H9 (cell line): ENCODE measurements around the gene RMDN2. TPM values are rescaled to one million over a fixed set of nuclear protein-coding genes. Genes with fewer than 3 reads are reported as not detected.
"Not testable (repeated sequence)": the region's sequence is repeated elsewhere in the genome, so short reads cannot be mapped to it uniquely, and the experiment has no call there.

Source experiments
- DNase-seq: peaks from one replicate; pipeline ENCODE4 v3.0.0-alpha.2; 2017
- H2AFZ ChIP-seq: one replicate; pipeline ENCODE4 v1.6.1; 2013; ENCODE audit warnings: mild to moderate bottlenecking, low read length, control low read depth, moderate library complexity
- H2AK5ac ChIP-seq: 2 replicates; pipeline ENCODE4 v1.6.1; 2013; ENCODE audit warnings: low read length, control low read depth, mixed read lengths; ENCODE audit not compliant: insufficient read length
- H2BK120ac ChIP-seq: one replicate; pipeline ENCODE4 v1.6.1; 2013; ENCODE audit warnings: low read depth, mild to moderate bottlenecking, low read length, control low read depth, inconsistent platforms; ENCODE audit not compliant: poor library complexity, severe bottlenecking
- H2BK12ac ChIP-seq: 2 replicates; pipeline ENCODE4 v1.6.1; 2013; ENCODE audit warnings: low read length, control low read depth, mixed read lengths, low read depth; ENCODE audit not compliant: insufficient read length
- H2BK15ac ChIP-seq: 2 replicates; pipeline ENCODE4 v1.6.1; 2013; ENCODE audit warnings: low read depth, low read length, control low read depth
- H2BK20ac ChIP-seq: one replicate; pipeline ENCODE4 v1.6.1; 2013; ENCODE audit warnings: low read depth, mild to moderate bottlenecking, low read length, control low read depth, inconsistent platforms; ENCODE audit not compliant: poor library complexity, severe bottlenecking
- H2BK5ac ChIP-seq: 2 replicates; pipeline ENCODE4 v1.6.1; 2013; ENCODE audit warnings: low read length, control low read depth, mixed read lengths; ENCODE audit not compliant: insufficient read length
- H3K14ac ChIP-seq: 2 replicates; pipeline ENCODE4 v1.6.1; 2013; ENCODE audit warnings: low read length, control low read depth; ENCODE audit not compliant: insufficient read depth
- H3K18ac ChIP-seq: 2 replicates; pipeline ENCODE4 v1.6.1; 2013; ENCODE audit warnings: low read depth, mild to moderate bottlenecking, mixed read lengths, low read length, control low read depth; ENCODE audit not compliant: insufficient read length
- H3K23ac ChIP-seq: 2 replicates; pipeline ENCODE4 v1.6.1; 2013; ENCODE audit warnings: low read length, control low read depth, mixed read lengths, low read depth; ENCODE audit not compliant: insufficient read length
- H3K23me2 ChIP-seq: 2 replicates; pipeline ENCODE4 v1.6.1; 2013; ENCODE audit warnings: low read depth, mild to moderate bottlenecking, mixed read lengths, low read length, control low read depth; ENCODE audit not compliant: insufficient read length, poor library complexity, severe bottlenecking
- H3K27ac ChIP-seq: 2 replicates; pipeline ENCODE4 v1.5.1; 2013; ENCODE audit warnings: low read length, control low read depth, mixed read lengths, low read depth; ENCODE audit not compliant: insufficient read length
- H3K27me3 ChIP-seq: 2 replicates; pipeline ENCODE4 v1.6.1; 2013; ENCODE audit warnings: low read length, control low read depth, inconsistent platforms; ENCODE audit not compliant: insufficient read depth
- H3K4ac ChIP-seq: 2 replicates; pipeline ENCODE4 v1.6.1; 2013; ENCODE audit warnings: low read depth, mild to moderate bottlenecking, control low read depth, inconsistent platforms, low read length, moderate library complexity
- H3K4me1 ChIP-seq: 2 replicates; pipeline ENCODE4 v1.6.1; 2013; ENCODE audit warnings: low read length, control low read depth, inconsistent platforms; ENCODE audit not compliant: insufficient read depth
- H3K4me2 ChIP-seq: 2 replicates; pipeline ENCODE4 v1.6.1; 2013; ENCODE audit warnings: low read length, control low read depth, mixed read lengths; ENCODE audit not compliant: insufficient read length, insufficient read depth
- H3K56ac ChIP-seq: 2 replicates; pipeline ENCODE4 v1.6.1; 2013; ENCODE audit warnings: low read depth, mild to moderate bottlenecking, mixed read lengths, low read length, control low read depth; ENCODE audit not compliant: insufficient read length
- H3K79me1 ChIP-seq: 2 replicates; pipeline ENCODE4 v1.6.1; 2013; ENCODE audit warnings: low read depth, mild to moderate bottlenecking, moderate library complexity, low read length, control low read depth, inconsistent platforms; ENCODE audit not compliant: insufficient read depth, poor library complexity, severe bottlenecking
- H3K79me2 ChIP-seq: 2 replicates; pipeline ENCODE4 v1.6.1; 2013; ENCODE audit warnings: low read length, control low read depth, inconsistent platforms; ENCODE audit not compliant: insufficient read depth
- H3K9ac ChIP-seq: 2 replicates; pipeline ENCODE4 v1.6.1; 2013; ENCODE audit warnings: low read length, control low read depth, mixed read lengths; ENCODE audit not compliant: insufficient read length; ENCODE audit errors: extremely low read depth
- H3K9me3 ChIP-seq: one replicate; pipeline ENCODE4 v1.6.1; 2013; ENCODE audit warnings: low read depth, low read length, inconsistent platforms; ENCODE audit not compliant: control insufficient read depth
- H3T11ph ChIP-seq: one replicate; pipeline ENCODE4 v1.6.1; 2013; ENCODE audit warnings: mild to moderate bottlenecking, low read length, control low read depth, inconsistent platforms
- H4K20me1 ChIP-seq: one replicate; pipeline ENCODE4 v1.6.1; 2013; ENCODE audit not compliant: control insufficient read depth, insufficient read length, insufficient read depth
- H4K5ac ChIP-seq: 2 replicates; pipeline ENCODE4 v1.6.1; 2013; ENCODE audit warnings: low read depth, mild to moderate bottlenecking, mixed read lengths, low read length, control low read depth; ENCODE audit not compliant: insufficient read length
- H4K8ac ChIP-seq: replicated peaks from 2 replicates; pipeline ENCODE4 v1.6.1; 2013; ENCODE audit warnings: low read length, control low read depth, mixed read lengths, low read depth; ENCODE audit not compliant: insufficient read length
- H4K91ac ChIP-seq: 2 replicates; pipeline ENCODE4 v1.6.1; 2013; ENCODE audit warnings: low read depth, mild to moderate bottlenecking, moderate library complexity, mixed read lengths, low read length, control low read depth; ENCODE audit not compliant: insufficient read length
- H3K27ac Mint-ChIP-seq, 3 experiments: 2 replicates in 2 of 3; 3 replicates in 1 of 3; pipeline ENCODE4 v1.8.0; 2020 to 2021; ENCODE audit warnings: mixed read lengths in 3 of 3, mild to moderate bottlenecking in 1 of 3, moderate library complexity in 1 of 3
- H3K27me3 Mint-ChIP-seq: 2 replicates; pipeline ENCODE4 v1.8.0; 2021; ENCODE audit warnings: low read depth, mild to moderate bottlenecking, moderate library complexity, mixed read lengths
- H3K36me3 Mint-ChIP-seq, 3 experiments: 2 replicates in 2 of 3; 3 replicates in 1 of 3; pipeline ENCODE4 v1.8.0; 2020 to 2021; ENCODE audit warnings: low read depth in 3 of 3, mixed read lengths in 3 of 3; ENCODE audit not compliant: insufficient read depth in 1 of 3
- H3K4me1 Mint-ChIP-seq, 2 experiments: 2 replicates each; pipeline ENCODE4 v1.8.0; 2020; ENCODE audit warnings: mixed read lengths in 2 of 2
- H3K4me3 Mint-ChIP-seq, 2 experiments: 2 replicates in 1 of 2; 3 replicates in 1 of 2; pipeline ENCODE4 v1.8.0; 2020 to 2021; ENCODE audit warnings: mild to moderate bottlenecking in 2 of 2, mixed read lengths in 2 of 2, moderate library complexity in 1 of 2
- H3K9me3 Mint-ChIP-seq, 2 experiments: 2 replicates in 1 of 2; 3 replicates in 1 of 2; pipeline ENCODE4 v1.8.0; 2020; ENCODE audit warnings: mild to moderate bottlenecking in 2 of 2, mixed read lengths in 2 of 2, moderate library complexity in 1 of 2
- CTCF ChIP-seq: fragments of 200-600 bp; sonication (generic); conservative IDR thresholded peaks from 3 replicates; pipeline ENCODE4 v1.8.0; 2021; ENCODE audit warnings: antibody characterized with exemption, mild to moderate bottlenecking
- WGBS: extraction: QIAGEN DNeasy Blood & Tissue Kit; methylation state at CpG from one replicate; pipeline ENCODE4 v1.1.7; 2013; ENCODE audit warnings: missing lambda C conversion rate, low lambda C conversion rate, mixed read lengths; ENCODE audit not compliant: insufficient read length; ENCODE audit errors: extremely low coverage; 5-methylcytosine and 5-hydroxymethylcytosine counted together
- total RNA-seq: library from RNA; stranded (reverse); gene quantifications from 2 replicates; pipeline ENCODE4 v1.2.1, GENCODE V29; 2021

The RMDN2 gene
- total RNA-seq, 1 experiment from 2014 or later = 2.8 TPM

DNA sequence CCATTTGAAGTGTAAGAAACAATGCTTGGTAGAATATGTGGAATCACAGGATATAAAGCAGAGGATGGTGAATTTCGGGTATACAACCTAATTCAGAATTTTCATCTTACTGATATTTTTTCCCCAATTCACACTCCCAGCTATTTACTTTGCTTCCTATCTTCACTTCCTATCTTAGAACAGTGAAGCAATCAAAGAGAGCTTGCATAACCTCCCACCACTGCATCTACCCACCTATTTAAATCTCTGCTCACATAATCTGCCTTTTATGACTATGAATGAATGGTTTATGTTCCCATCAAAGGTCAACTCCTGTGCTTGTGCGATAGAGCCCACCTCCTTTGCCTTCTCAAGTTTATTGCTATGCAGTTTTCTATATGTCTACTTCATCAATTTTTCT is 3.3 kb downstream of the RMDN2 start:
- Mint-ChIP-seq H3K4me3 (no peak overlapping the region), H3K36me3 (peaks cover under 1 to 10% (median 8%) of the 10 kb centered on the region in 3 experiments; a peak in 5 of 7 replicates), H3K27ac (no peak overlapping the region), H3K4me1 (peaks cover 0 to 5% of the 10 kb centered on the region in 2 experiments; a peak in 1 of 4 replicates), H3K27me3 (peaks cover 7% of the 10 kb centered on the region; the same call in 1 of the 2 replicates), H3K9me3 (peaks cover 7 to 8% of the 10 kb centered on the region in 2 experiments)
- H2AK5ac ChIP-seq = no peak overlapping the region
- H2AFZ ChIP-seq = no peak overlapping the region
- H4K5ac ChIP-seq = no peak overlapping the region
- H3K79me2 ChIP-seq = no peaks in the 10 kb centered on the region
- H2BK20ac ChIP-seq = no peak overlapping the region
- no peaks in the 10 kb centered on the region for H3K9me3 ChIP-seq
- DNase-seq = no peak
- H3K23me2 ChIP-seq = no peaks in the 10 kb centered on the region
- no peak overlapping the region for H3K27ac ChIP-seq
- H3T11ph ChIP-seq = no peak overlapping the region
- no peak overlapping the region for H2BK120ac ChIP-seq
- H3K4me1 ChIP-seq = no peaks in the 10 kb centered on the region
- no peak overlapping the region for H2BK5ac ChIP-seq
- WGBS = no CpG with 5 or more reads among the region's 2 CpGs
- H3K27me3 ChIP-seq = no peaks in the 10 kb centered on the region; the same call in 1 of the 2 replicates
- no peaks in the 10 kb centered on the region for H4K20me1 ChIP-seq
- no peak overlapping the region for H3K18ac ChIP-seq
- H3K79me1 ChIP-seq = no peaks in the 10 kb centered on the region
- TF ChIP-seq CTCF = no peak
- no peak overlapping the region for H3K4ac ChIP-seq
- H4K8ac ChIP-seq = no peak overlapping the region
- H4K91ac ChIP-seq = no peak overlapping the region
- no peak overlapping the region for H2BK12ac ChIP-seq
- no peak overlapping the region for H3K9ac ChIP-seq
- no peak overlapping the region for H3K23ac ChIP-seq
- no peak overlapping the region for H3K14ac ChIP-seq
- H2BK15ac ChIP-seq = no peak overlapping the region
- no peak overlapping the region for H3K56ac ChIP-seq
- no peak overlapping the region for H3K4me2 ChIP-seq

GRCh38 chr2:37930392-37930791 is 5.3 kb downstream of the RMDN2 start:
- not testable (repeated sequence) for H2BK20ac ChIP-seq, H4K91ac ChIP-seq, H3K9ac ChIP-seq, H2AFZ ChIP-seq, H3T11ph ChIP-seq, H3K56ac ChIP-seq, H2AK5ac ChIP-seq, H3K27me3 ChIP-seq, H4K8ac ChIP-seq, H2BK120ac ChIP-seq, H3K4me1 Mint-ChIP-seq, H3K4me2 ChIP-seq, H3K4me3 Mint-ChIP-seq, H3K79me1 ChIP-seq, H4K5ac ChIP-seq, H3K79me2 ChIP-seq, H3K9me3 ChIP-seq, H3K18ac ChIP-seq, H3K23me2 ChIP-seq, H3K14ac ChIP-seq, DNase-seq, H3K27ac ChIP-seq, H3K23ac ChIP-seq, H2BK5ac ChIP-seq, H2BK15ac ChIP-seq, H4K20me1 ChIP-seq, H3K4me1 ChIP-seq, H3K27me3 Mint-ChIP-seq, H3K4ac ChIP-seq, H2BK12ac ChIP-seq
- WGBS = no CpG with 5 or more reads among the region's 5 CpGs
- Mint-ChIP-seq H3K36me3 (peaks cover 9 to 24% (median 17%) of the 10 kb centered on the region in 3 experiments), H3K27ac (peak overlapping the region in 1 of 3 experiments; percentile 87; a peak in 1 of 7 replicates), H3K9me3 (peaks cover 14 to 16% of the 10 kb centered on the region in 2 experiments)
